ENCODE measurements around the gene ARHGAP24.

ARHGAP24 gene

GRCh38 chr4:85520765-85521749 lies 46.1 kb downstream of the ARHGAP24 start:
- no peak for DNase-seq

DNA sequence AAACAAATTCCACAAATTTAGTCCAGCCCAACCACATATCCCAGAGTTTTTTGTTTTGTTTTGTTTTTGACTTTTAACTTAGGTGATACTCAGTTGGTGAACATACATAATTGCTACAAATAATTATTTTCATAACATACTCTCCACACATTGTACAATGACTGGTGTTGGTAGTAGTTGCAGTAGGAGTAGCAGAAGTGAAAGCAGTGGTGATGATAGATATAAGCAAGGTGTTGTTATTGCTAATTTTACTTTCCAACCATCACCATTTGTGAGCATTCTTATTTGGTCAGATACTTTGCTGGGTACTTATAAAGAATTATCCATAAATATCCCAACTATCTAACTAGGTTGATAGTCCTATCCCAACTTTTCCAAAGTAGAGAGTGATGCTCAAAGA lies 47.3 kb downstream of the ARHGAP24 start:
- DNase-seq = no peak

DNA sequence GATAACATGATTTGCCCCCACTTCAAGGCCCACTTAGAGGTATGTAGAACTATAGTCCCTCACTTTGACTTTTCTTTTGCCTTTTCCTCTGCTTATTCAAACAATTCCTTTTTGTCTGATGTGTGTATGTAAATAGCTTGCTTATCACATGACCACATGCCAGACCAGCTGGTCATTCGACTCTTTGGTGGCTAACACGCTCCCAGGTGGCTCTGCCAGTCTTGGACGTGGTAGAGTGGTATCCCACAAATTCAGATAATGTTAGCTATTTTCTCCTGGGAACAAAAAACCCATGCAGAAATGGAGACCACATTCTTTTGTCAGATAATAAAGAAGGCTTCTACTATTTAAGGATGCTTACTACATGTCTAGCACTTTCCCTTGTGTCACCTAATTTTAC lies 47.9 kb downstream of the ARHGAP24 start:
- no peak for DNase-seq

GRCh38 chr4:85527815-85528214 lies 52.9 kb downstream of the ARHGAP24 start:
- no peak for DNase-seq

GRCh38 chr4:85531560-85532341 lies 56.8 kb downstream of the ARHGAP24 start:
- DNase-seq = no peak

DNA sequence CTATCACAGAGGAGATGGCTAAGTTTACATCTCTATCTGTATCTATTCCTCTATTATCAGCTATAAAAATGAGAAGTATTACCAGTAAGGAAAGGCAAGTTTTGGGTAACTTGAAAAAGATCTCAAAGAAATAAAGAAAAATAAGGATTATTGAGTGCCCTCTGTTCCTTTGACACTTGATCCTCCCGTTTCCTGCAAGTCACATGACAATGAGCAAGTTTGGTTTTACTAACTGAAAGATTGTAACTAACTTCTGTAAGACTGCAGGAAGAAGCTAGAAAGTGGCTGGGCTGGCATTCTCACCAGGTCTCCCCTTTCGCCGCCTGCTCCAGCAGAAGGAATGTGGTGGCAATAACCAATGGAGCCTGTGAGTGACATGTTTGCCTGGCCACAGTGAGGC lies 59.2 kb downstream of the ARHGAP24 start:
- no peak for DNase-seq

DNA sequence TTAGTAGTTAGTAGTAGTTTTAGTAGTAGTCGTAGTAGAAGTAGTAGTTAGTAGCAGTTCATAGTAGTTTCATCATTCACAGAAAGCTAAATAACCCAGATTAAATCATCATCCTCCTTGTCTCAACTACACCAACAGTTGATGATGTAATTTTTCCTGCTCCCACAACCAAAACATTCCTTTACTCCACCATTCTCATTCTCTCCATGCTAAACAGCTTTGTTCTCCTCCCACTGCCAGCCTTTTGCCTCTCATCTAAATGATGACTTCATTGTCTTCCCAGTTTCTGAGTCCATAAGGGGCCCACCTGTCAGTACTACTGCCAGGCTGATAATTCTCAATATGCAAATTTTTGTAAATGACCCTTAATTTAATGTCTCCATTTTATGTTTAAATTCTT lies 68.9 kb downstream of the ARHGAP24 start:
- DNase-seq = no peak

GRCh38 chr4:85544751-85545150 lies 69.8 kb downstream of the ARHGAP24 start:
- no peak for DNase-seq

DNA sequence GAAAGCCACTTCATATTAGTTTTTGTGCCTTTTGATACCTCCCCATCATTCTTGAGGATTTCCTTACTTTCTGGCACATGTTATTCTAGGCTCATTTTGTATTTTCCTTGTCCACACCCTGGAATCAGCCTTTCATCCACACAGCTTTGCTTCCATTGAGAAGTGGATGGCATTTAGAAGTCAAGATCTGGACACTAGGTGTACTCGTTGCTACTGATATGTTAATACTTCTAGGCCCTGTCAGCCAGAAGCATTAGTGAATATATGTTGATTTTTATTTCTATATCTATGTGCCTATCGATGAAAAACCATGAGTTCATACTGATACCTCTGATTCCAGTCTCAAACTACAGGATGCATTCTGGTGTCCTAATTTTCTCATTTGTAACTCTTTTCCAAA lies 73.2 kb downstream of the ARHGAP24 start:
- DNase-seq = no peak

GRCh38 chr4:85548841-85549240 lies 73.9 kb downstream of the ARHGAP24 start:
- DNase-seq = no peak

DNA sequence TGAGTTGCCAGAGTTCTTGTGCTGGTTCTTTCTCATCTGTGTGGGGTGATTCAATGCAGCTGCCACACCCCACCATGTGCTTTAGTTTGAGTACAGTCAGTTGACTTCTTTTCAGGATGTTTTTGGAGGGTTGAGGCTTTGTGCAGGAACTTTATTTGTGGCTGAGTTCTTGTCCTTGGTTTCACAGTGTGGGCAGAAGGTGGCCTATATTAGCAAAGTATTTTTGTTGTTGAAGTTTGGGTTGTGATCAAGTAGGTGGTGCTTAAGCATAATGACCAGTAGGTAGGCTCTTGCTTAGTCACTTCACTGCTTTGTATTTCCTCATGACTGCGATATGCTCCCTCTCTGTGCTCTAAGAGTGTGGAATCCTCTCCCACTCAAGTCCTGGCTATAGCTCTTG lies 80.3 kb downstream of the ARHGAP24 start:
- no peak for DNase-seq

DNA sequence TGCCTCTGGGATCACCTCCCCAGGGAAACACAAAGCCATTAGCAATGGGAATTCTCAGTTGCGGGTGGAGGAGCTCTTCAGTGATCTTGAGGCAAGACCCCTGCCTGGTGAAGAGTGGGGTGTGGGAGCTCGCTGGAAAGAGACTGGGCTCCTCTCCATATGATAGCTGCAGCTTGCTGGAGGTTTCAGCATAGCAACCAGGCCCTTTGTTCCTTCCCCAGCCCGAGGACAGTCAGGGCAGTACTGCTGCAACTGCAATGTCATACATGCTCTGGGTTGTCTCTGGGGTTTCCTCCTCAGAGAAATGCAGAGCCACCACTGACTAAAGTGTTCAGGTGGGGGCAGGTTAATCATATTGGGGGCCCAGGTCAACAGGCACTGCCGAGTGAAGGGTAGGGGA lies 81.3 kb downstream of the ARHGAP24 start:
- no peak for DNase-seq

DNA sequence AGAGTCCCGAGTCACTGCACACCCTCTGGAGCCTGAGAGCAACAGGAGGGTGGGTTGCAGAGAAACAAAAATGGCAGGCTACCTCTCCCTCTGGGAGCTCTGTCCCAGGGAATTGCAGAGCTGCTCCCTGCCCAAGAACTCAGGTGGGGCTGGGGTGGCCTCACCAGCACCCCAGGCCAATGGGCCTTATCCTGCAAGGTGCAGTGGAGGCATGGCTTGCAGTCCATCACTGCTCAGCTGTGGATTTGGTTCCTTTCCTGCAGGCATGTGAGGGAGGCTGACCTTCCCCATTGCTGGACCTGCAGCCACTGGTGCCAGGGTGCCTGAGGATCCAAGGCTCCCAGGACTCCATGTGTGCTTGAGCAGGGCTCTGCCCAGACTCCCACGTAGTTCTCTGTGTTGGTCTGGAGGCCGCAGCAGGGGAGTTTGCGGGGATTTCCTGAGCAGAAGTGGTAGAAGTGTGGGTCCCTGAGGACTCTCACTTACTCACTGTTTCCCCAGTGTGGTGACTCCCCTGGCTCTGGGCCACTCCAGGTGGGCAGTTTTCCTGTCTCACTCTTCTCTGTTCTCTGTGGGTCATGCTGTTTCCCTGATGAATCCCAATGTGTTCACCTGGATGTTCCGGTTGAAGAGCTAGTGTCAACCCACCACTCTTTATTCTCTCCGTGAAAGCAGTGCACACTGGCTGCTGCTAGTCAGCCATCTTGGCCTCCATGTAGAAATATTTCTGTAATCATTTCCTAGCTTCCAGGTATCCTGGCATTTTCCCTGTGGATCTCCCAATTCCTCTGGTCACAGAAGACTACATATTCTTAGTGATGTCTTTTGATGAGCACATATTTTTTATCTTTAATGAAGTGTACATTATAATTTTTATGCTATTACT lies 82.3 kb downstream of the ARHGAP24 start:
- DNase-seq = no peak

DNA sequence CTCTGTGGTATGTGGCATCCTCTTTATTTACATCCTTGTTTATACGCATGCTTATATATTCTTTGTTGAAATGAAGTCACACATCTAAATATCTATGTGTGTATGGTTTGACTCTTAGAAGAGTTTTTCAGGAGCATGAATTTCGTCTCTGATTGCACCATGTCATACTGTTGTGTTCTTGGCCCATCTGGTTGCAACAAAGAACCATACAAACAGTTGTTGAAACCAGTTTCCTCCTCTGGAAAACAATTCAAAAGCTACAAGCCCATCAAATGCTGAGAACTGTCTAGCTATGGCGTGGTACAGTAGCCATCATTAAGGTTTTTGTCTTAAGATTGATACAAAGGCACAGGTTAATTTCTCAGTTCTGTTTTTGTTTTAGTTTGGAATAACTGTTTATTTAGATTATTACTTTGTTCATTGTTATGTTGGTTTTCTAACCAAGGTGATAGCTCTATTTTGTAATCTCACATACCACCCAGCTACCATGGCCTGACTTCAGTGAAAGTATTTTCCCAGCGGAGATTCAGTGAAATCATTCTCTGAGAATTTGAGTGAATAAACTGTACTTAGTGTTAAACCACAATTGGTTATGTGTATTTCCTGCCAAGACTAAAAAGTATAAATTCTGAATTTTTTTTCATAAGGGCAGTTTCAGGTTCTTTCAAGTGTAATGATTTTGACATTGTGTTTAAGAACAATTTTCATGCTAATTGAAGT lies 91.0 kb downstream of the ARHGAP24 start:
- no peak for DNase-seq

GRCh38 chr4:85569730-85570299 lies 94.9 kb downstream of the ARHGAP24 start:
- DNase-seq = no peak

GRCh38 chr4:85570388-85570787 lies 95.4 kb downstream of the ARHGAP24 start:
- no peak for DNase-seq

DNA sequence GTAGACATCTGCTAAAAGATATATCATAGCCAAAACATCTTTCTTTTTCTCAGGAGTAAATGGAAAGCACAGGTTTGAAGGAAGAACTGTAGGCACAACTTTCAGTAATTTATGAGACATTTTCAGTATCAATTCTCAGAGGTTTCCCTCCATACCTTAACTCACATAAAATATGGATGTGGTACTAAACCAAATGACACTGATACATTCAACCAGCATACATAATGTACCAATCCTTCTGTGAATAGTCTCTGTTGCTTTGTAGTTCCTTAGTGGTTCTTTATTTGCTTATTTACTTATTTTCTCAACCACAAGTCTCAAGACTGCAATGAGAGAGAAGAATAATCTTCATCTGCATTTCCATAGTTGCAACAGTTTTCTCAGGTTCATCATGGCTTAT lies 96.1 kb downstream of the ARHGAP24 start:
- no peak for DNase-seq

DNA sequence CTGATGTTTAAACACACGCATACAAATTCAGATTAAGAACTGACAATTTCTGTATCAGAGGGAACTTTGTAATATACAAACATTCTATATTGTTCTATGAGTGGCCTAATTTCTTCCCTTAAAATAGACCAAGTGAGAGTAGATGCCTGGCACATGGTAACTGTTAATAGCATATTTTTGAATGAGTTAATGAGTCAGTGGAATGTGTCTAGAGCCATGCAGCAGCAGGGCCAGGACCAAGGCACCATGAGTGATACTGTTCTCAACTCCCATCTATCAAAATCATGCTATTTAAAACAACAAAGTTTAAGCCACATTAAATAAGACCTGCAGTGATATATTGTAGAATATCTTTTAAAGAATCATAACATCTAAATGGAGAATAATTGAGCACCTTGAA lies 98.3 kb downstream of the ARHGAP24 start:
- no peak for DNase-seq

- DNase-seq = no peak
Observed at GRCh38 chr4:85577307-85577706, 102.4 kb downstream of the ARHGAP24 start.

DNA sequence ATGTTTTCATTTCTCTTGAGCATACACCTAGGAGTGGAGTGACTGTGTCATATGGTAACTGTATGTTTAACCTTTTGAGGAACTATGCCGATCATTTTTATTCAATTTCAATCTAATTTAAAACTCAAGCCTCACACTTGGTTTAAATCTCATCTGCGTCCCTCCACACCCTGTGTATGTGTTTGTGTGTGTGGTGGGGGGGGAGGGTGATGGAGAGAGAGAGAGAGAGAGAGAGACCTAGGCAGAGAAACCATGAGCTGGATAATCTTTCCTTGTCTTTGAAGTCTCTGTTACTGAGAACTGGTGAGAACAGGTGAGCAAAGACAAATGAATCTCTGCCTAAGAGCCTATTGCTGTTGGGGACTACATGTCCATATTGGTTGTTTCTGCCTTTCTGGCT lies 105.0 kb downstream of the ARHGAP24 start:
- DNase-seq = no peak

- no peak for DNase-seq
Observed at GRCh38 chr4:85580489-85580888, 105.5 kb downstream of the ARHGAP24 start.

GRCh38 chr4:85587952-85588351 lies 113.0 kb downstream of the ARHGAP24 start:
- no peak for DNase-seq

Measured in activated CD4-positive, alpha-beta T cell treated with anti-CD3 and anti-CD28 coated beads, Interleukin-2, amount 50 U/mL, for 16 hours (primary cell).